Testis (tissue), 2 donors: ENCODE results near the gene IGFBPL1.

Experiments used
- CTCF ChIP-seq, 3 experiments: fragments of 450-650 bp in 2 of 3; fragments of 200-600 bp in 1 of 3; sonication (generic) in 1 of 3; IDR thresholded peaks; one replicate each; pipeline ENCODE4 v1.5.1; 2016 to 2019; ENCODE audit warnings: antibody characterized with exemption in 3 of 3, mild to moderate bottlenecking in 2 of 3, moderate library complexity in 1 of 3
- POLR2A ChIP-seq: fragments of 450-650 bp; IDR thresholded peaks from one replicate; pipeline ENCODE4 v1.6.1; 2017; ENCODE audit warnings: antibody characterized with exemption, mild to moderate bottlenecking, moderate library complexity

- TF ChIP-seq CTCF (IDR thresholded peaks at IDR 0.05), result no peak
- no peak for TF ChIP-seq POLR2A
These were observed 37.2 kb downstream of the IGFBPL1 start for GRCh38 chr9:38387066-38387465.
